Stimulated activated CD8-positive, alpha-beta memory T cell treated with anti-CD3 and anti-CD28 coated beads, Interleukin-7, amount 100 ng/mL, for 1 hour (primary cell): Measurements from ENCODE around the gene RHOF.
"Not testable (repeated sequence)": the region's sequence is repeated elsewhere in the genome, so short reads cannot be mapped to it uniquely, and the experiment has no call there.

Experiments
- DNase-seq, 2 donors: peaks; one replicate each; pipeline ENCODE4 v3.0.0-alpha.2; 2020; ENCODE audit warnings: low read depth in 2 of 2

Gene RHOF

DNA sequence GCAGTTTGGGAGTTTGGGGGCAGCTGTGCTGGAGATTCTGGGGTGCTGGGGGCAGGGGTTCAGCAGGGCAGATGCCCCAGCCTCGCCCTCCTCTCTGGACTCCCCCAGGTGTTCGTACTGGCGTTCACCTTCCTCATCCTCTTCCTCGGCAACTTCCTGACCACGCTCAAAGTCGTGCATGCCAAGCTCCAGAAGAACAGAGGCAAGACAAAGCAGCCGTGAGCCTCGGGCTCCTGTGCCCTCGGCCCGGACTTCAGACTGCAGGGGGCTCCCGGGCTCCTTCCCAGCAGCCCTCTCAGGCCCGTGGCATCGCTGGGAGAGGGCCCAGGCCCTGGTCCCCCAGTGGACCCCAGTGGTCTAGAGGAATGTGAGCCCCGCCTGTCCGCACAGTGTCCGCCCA is 18.0 kb downstream of the RHOF start:
- DNase-seq = no peak

DNA sequence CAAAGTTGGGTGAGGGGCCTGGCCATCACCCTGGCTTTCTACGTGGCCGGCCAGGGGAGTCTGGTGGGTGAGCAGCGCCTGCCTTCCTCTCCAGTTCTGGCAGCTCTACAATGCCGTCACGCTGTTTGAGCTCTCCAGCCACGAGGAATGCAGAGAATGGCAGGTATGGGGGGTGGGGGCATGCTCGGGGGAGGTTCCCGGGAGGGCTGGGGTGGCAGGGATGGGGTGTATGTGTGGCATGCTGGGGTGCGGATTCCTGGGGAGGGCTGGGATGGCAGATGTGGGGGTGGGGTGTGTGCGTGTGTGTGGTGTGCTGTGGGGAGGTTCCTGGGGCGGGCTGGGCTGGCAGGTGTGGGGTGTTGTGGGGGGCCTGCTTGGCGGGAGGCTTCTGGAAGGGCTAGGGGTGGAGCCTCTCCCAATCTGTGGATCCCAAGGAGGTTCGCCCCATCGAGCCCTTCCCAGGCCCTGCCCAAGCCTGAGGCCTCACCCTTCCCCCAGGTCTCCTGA is 18.5 kb downstream of the RHOF start:
- DNase-seq = no peak

DNA sequence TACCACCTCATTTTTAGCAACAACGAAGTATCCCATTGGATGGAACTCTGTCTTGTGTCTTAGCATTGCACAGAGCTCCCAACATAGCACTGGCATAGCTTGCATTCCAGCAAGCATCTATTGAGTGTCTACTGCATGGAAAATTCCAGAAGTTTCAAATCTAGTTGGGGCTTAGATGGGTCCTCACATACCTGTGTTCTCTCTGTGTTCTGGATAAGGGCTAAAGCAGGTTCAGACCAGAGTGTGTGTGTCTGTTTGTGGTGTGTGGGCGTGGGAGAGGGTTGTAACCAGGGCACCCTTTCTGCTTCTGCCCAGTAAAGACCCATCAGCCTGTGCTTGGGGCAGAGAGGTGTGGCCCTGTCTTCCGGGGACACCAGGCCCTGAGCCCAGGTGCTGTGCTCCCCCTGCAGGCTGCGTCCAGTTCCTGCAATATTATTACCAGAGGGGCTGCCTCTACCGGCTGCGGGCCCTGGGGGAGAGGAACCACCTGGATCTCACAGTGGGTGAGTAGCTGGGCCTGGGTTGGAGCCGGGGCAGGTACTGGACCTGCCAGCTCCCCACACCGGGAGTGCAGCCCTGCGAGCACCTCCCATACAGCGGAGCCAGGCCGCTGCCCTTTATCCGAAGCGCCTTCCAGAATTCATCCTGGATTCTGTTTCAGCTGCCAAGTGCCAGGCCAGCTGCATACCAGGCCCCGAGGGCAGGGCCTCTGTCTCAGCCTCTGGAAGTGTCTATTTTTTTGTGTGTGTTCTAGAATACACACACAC is 20.3 kb downstream of the RHOF start:
- peak; percentile 50 to 59 for DNase-seq

DNA sequence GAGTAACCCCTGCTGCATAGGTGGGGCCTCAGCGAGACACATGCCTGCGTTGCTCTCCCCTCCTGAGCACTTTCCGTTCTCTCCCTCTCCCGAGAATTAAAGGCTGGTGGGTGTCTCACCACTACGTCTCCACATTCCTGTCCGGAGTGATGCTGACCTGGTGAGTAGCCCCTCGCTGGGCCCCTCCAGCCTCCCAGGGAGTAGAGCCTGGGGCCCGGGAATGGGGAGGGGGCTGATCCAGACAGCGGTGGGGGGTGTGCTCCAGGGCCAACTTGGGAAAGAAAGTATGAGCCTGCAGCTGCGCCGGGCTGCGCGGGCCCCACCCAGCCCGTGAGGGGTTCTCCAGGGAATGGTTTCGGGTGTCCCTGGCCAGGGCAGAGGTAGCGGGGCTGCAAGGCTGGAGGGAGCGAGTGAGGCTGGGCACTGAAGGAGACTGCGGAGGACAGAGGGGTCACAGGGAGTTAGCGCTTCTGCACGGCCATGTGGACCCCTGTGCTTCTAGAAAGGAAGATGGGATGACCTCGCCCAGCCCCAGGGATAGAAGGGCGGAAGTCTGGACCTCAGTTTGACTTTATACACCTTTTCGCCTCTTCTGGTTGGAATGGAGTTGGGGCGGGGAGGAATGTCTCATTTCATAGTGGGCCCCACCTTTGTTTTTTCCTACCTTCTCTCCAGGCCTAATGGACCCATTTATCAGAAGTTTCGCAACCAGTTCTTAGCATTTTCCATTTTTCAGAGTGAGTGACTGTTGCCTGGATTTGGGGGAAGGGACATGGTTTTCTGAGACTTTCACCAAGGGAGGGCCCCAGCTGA is 22.5 kb downstream of the RHOF start:
- no peak for DNase-seq

DNA sequence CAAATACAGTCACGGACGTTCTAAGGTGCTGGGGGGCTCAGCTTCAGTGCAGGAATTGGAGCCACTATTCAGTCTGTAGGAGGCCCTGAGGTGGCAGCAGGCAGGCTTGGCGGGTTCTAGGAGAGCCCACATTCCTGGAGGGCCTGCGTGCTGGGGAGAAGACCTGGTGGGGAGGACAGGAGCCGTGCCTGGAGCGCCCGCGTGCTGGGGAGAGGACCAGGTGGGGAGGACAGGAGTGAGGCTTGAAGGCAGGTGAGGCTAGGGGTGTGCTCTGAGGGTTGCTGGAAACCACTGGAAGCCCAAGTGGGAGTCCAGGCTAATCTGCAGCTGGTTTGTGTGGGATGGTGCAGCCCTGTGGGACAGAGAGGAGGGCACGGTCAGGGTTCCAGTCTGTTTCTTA is 23.1 kb downstream of the RHOF start:
- DNase-seq = no peak

DNA sequence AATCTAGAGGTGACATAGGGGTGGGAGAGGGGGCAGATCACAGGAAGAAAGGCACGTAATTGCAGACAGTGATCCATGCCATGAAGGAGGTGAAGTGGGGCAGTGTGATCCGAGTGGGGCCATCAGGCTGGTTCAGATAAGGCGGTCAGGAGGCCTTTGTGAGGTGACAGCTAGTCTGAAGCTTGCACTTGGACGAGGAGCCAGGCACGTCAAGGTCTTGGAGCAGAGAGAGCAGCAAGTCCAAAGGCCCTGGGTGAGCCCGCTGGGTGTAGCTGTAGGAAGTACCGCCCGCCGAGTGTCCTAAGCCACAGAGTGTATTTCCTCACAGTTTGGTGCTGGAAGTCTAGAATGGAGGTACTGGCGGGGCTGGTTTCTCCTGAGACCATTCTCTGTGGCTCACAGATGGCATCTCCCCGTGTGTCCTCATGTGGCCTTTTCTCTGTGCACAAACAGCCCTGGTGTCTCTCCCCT is 23.6 kb downstream of the RHOF start:
- no peak for DNase-seq

DNA sequence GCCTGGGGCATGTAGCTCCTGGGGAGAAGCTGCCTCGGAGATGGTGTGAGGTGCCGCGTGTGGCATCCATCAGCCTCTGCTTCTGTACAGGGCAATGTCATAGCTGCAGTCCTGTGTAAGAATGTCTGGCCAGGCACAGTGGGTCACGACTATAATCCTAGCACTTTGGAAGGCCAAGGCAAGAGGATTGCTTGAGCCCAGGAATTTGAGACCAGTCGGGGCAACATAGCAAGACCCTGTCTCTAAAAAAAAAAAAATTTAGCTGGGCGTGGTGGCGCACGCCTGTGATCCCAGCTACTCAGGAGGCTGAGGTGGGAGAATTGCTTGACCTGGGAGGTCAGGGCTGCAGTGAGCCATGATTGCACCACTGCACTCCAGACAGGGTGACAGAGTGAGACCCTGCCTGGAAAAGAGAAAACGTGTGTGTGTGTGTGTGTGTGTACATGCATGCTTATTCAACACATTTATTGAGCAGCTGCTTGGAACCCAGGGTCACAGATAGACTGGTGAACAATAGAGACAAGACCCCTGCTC is 24.1 kb downstream of the RHOF start:
- no peak for DNase-seq

DNA sequence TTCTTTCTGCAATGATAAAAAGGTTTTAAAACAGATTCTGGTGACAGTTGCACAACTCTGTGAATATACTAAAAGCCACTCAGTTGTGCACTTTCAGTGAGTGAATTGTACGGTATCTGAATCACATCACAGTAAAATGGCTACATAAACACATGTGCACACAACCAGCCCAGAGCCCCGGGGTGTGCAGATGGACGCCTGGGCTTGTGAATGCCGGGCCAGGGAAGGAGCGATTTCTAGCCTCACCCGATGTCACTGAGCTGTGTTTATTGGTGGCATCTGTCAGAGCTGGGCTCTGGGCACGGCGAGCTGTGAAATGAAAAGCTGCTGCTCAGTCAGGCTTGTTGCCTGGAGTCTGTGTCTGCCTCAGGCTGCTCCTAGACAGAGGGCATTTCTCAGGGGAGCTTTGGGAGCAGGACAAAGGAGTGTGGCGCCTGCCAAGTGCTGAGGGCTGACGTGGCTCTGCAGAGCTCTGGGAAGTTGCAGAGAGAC is 25.9 kb downstream of the RHOF start:
- DNase-seq = no peak

DNA sequence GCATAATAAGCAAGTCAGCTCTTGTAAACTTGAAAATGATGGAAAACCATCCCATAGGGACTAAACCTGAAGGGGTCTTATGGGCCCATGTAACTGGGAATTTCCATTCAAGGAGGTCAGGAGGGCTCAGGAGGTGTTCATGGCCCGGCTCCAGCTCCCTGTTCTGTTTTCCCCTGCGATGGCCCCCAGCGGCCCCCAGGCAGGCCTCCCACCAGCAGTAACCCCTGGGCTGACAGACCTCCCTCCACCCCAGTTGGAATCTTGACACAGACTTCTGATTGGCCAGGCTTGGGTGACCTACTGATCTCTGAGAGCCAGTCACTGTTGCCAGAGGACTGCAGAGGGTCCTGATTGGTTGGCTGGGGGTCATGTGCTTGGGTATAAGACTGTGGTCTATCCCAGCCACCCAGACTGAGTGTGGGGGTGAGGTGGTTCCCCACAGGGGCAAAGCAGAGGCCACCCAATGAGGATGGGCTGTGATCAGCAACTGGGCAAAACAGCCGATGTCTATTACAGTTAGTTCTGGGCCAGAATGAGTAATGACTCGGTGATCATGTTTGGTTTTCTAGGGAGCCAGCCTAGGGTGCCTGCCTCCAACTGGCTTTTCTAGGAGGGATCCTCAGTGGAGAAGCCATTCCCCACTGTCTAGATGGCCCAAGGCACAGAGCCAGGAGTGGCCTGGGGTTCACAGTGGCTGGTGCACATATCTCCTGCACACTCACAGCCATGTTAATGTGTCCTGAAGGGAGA is 27.0 kb downstream of the RHOF start:
- DNase-seq = no peak

DNA sequence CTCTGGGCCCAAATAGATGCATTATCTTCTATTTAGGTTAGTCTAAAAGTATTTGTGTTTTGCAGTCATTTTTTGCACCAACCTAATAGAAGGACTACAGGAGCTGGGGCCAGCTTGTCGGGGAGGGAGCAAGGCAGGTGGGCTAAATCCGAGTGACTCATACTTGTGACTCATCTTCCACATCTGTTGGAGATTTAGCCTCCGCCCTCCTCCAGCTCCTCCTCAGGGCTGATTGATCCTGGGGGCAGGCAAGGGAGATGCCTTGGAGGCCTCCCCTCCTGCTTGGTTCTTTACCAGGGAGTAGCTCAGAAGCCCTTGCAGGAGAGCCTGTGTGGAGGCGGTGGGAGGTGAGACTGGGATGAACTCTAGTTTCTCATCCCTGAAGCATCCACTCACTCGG is 27.9 kb downstream of the RHOF start:
- no peak for DNase-seq

DNA sequence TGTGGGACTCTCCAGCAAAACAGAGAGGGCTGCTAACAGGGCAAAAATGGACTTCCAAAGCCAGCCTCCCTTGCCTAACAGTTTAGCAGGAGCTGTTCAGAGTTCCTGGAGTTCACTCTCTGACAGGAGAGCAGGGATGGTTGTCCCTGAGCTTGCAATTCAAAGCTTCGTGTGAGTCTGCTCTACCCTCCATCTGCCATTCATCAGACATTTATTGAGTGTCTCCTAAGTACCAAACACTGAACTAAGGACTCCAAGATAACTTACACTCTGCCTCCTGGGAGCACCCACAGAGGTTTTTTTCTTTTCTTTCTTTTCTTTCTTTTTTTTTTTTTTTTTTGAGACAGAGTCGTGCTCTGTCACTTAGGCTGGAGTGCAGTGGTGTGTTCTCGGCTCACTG is 28.7 kb downstream of the RHOF start:
- DNase-seq = no peak

DNA sequence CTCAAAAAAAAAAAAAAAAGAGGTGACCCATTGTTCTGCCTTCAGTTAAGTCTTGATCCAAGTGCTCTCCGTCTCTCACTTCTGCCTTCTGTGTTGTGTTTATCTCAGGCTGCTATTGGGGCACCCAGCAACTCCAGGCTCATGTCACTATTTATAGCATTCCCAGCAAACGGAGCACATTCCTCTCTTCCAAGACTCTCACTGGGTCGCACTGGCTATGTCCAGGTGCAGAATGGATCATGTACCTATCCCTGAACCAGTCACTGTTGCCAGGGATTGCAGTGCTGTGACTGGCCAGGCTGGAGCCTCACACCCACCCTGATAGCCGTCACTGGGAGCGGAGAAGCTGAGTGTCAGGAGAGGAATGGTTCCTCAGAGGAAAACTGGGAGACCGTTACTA is 31.2 kb downstream of the RHOF start:
- DNase-seq = no peak

DNA sequence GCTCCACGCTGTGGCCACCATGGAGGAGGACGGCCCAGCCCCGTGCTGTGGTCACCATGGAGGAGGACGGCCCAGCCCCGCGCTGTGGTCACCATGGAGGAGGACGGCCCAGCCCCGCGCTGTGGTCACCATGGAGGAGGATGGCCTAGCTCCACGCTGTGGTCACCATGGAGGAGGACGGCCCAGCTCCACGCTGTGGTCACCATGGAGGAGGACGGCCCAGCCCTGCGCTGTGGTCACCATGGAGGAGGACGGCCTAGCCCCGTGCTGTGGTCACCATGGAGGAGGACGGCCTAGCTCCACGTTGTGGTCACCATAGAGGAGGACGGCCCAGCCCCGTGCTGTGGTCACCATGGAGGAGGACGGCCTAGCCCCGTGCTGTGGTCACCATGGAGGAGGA is 35.0 kb downstream of the RHOF start:
- DNase-seq = not testable (repeated sequence)

DNA sequence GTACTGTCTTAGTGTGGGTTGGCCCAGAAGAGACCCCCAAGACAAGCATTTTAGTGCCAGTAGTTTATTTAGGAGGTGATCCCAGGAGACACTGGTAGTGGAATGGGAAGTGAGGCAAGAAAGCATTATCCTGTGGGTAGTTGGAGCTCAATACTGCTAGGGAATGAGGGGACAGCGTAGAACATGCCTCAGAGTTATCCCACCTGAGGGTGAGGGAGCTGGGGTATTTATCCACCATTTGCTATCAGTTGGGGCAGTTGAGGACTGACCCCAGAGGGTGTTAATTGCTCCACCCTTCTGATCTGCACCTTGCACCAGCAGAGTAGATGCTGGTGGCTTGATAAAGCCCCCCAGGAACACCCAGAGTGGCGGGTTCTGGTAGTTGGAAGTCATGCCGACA is 37.9 kb downstream of the RHOF start:
- DNase-seq = no peak

DNA sequence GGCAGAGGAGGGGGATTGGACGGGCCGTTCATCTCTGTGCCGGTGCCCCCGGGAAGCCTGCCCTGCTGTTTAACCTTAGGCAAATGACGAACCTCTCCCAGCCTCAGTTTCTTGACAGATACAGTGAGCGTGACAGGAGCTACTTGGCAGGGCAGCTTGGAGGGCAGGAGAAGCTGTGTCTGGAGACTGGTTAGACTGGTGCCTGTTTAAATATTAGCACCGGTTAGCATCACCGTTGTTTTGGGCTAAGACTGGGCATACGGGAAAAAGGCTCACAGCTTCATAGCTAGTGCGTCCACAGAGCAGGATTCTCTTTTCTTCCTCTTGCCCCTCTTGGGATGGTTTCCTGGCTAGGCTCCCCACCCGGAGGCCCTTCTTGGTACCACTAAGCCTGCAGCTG is 38.7 kb downstream of the RHOF start:
- no peak for DNase-seq

DNA sequence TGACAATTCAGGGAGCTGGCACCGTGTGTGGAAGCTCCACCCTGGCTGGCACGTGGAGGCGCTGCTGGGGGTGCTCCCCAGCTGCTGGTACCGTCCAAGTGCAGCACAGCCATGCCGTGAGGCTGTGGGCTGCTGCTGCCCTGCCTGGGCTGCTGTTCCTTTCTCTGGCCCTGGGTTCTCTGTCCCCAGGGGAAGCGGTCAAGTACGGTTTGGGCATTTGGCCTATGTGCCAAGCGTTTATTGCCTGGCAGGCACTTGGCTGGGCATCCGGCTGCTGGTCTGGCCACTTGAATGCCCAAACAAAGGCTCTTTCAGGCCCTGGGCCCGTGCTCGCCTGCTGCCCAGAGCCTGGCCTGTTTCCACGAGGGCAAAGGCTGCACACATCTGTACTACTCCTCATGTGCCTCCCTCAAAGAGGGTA is 39.6 kb downstream of the RHOF start:
- DNase-seq = no peak

DNA sequence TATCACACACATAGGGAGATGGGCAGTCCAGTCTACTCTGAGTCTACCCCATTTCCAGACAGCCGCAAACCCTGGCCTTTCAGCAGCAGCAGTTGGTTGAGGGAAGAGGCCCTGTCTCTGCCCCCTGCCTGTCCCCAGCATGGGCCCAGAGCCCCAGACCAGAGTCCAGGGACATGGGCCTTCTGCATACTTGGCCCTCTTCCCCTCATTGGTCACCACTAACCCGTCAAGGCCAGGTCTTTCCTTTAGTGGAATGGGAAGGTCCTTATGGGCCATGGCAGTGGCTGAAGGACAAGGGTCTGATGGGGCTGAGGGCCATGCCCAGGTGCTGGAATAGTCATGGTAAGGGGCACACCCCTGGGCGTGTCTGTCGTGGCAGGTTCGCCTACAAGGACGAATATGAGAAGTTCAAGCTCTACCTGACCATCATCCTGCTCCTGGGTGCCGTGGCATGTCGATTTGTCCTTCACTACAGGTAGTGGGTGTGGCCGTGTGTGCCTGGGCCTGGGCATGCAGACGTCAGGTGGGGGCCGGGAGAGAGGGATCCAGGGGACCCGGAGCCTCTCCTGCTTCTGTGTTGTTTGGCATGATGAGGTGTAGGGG is 41.6 kb downstream of the RHOF start:
- DNase-seq = no peak

DNA sequence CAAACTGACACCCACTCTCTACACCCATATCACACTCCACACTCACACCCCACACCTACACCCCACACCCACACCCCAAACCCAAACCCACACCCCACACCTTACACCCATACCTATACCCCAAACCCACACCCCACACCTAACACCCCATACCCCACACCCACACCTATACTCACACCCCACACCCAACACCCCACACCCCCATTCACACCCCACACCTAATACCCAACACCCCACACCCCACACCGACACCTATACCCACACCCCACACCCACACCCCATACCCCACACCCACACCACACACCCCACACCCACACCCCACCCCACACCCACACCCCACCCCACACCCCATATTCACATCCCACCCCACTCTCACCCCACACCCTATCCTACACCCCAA is 42.5 kb downstream of the RHOF start:
- DNase-seq = no peak

DNA sequence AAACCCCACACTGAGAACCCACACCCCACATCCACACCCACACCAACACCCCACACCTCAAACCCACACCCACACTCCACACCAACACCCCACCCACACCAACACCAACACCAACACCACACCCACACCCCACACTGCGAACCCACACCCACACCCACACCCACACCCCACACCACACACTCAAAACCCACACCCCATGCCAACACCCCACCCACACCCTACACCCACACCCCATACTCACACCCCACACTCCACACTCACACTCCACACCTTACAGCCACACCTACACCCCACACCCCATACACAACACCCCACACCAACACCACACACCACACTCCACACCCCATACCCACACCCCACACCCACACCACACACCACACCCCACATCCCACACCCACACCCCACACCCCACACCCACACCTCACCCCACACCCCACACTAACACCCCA is 43.0 kb downstream of the RHOF start:
- no peak for DNase-seq

DNA sequence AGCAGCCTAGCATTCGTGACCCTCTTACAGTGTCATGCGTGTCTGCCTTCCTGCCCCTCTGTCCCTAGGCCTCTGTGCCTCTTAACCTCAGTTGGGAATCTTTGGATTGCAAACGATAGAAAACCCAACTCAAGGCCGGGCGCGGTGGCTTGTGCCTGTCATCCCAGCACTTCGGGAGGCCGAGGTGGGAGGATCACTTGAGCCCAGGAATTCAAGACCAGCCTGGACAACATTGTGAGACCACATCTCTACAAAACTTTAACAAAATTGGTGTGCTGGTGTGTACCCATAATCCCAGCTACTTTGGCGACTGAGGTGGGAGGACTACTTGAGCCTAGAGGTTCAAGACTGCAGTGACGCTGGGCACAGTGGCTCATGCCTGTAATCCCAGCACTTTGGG is 44.2 kb downstream of the RHOF start:
- DNase-seq = no peak

DNA sequence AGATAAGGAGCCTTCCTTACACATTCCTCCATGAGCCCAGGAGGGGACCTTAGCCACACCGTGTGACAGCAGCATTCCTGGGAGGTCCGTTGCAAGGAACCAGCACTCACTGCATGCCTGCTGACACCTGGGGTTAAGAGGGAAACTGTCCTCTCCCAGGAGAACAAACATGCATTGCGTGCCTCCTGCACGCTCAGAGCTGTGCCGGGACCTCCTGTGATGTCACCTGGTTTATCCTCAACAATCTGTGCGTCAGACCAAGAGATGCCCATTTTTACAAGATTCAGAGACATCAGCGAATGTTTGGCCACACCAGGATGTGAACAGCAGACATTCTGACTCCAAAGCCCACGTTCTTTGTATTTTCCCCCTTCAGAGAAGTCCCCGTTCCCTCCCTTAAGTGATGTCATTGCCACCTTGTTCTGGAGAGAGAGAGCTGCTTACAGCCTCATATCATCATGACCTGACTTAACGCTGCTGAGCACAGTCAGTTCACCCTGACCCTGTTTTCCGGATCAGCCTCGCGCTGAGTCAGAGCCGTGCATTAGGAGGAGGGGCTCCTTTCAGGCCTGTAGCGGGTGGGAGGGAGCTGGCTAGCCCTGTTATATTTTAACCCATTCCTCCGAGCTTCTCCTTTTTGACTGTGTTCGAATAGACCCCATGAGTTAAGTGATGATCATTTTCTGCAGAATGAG is 44.8 kb downstream of the RHOF start:
- DNase-seq = no peak
